NOMO-1 treated with dmso at 0.1 percent for 144 hours (cell line): ENCODE data around the gene FAM181A.

Experiments
- DNase-seq: peaks from one replicate; lab custom pipeline; 2025; ENCODE audit not compliant: unreplicated experiment; lab: John Stamatoyannopoulos, UW

Gene FAM181A

GRCh38 chr14:93947282-93947681, 20.1 kb downstream of the FAM181A start:
- no peak for DNase-seq

- DNase-seq, result no peak
Measured at GRCh38 chr14:93949511-93950075, 22.4 kb downstream of the FAM181A start.

GRCh38 chr14:93950948-93951634, 23.9 kb downstream of the FAM181A start:
- no peak for DNase-seq

- DNase-seq, result no peak
Measured at GRCh38 chr14:93951635-93952540, 24.7 kb downstream of the FAM181A start.

GRCh38 chr14:93952829-93953228, 25.7 kb downstream of the FAM181A start:
- no peak for DNase-seq

GRCh38 chr14:93953263-93953662, 26.1 kb downstream of the FAM181A start:
- no peak for DNase-seq

- DNase-seq, result no peak
Measured at GRCh38 chr14:93953739-93954515, 26.8 kb downstream of the FAM181A start.

GRCh38 chr14:93954516-93954830, 27.3 kb downstream of the FAM181A start:
- no peak for DNase-seq

- peak; percentile 89 for DNase-seq
Measured at GRCh38 chr14:93954900-93955849, 28.0 kb downstream of the FAM181A start.

GRCh38 chr14:93955850-93956481, 28.8 kb downstream of the FAM181A start:
- no peak for DNase-seq

GRCh38 chr14:93956514-93957332, 29.6 kb downstream of the FAM181A start:
- DNase-seq, result no peak

GRCh38 chr14:93957333-93957710, 30.2 kb downstream of the FAM181A start:
- no peak for DNase-seq

GRCh38 chr14:93957751-93958566, 30.8 kb downstream of the FAM181A start:
- no peak for DNase-seq

- DNase-seq, result no peak
Measured at GRCh38 chr14:93958567-93959238, 31.6 kb downstream of the FAM181A start.

- peak; percentile 81 for DNase-seq
Measured at GRCh38 chr14:93959239-93960107, 32.3 kb downstream of the FAM181A start.

- no peak for DNase-seq
Measured at GRCh38 chr14:93960108-93960475, 32.9 kb downstream of the FAM181A start.
